Esophagus squamous epithelium (tissue), 4 donors: Measurements from ENCODE around the gene OR11L1.

Experiments
- CTCF ChIP-seq, 6 experiments: fragments of 450-650 bp in 4 of 6; fragments of 200-600 bp in 2 of 6; sonication (generic) in 2 of 6; IDR thresholded peaks; one replicate each; pipeline ENCODE4 v1.5.1; 2016 to 2019; ENCODE audit warnings: antibody characterized with exemption in 6 of 6, mild to moderate bottlenecking in 4 of 6, moderate library complexity in 4 of 6
- POLR2A ChIP-seq, 4 donors: fragments of 450-650 bp; IDR thresholded peaks; one replicate each; pipeline ENCODE4 v1.6.1; 2017; ENCODE audit warnings: antibody characterized with exemption in 4 of 4, mild to moderate bottlenecking in 4 of 4, moderate library complexity in 3 of 4

- TF ChIP-seq CTCF (IDR thresholded peaks at IDR 0.05) (no peak), POLR2A (IDR thresholded peaks at IDR 0.05) (no peak)
These were observed 19.6 kb downstream of the OR11L1 start for GRCh38 chr1:247822060-247822459.
